IMR-90 (cell line): ENCODE data around the gene TCP1. TPM values are rescaled to one million over a fixed set of nuclear protein-coding genes. Genes with fewer than 3 reads are reported as not detected.

Experiments
- ATAC-seq: fragments of 200-7000 bp; cut with Tn5 transposase; 2 replicates; pipeline ENCODE4 v1.9.1; 2020; ENCODE audit warnings: low read depth, mild to moderate bottlenecking, moderate library complexity
- BruUV-seq: library from RNA; stranded (reverse); fragments of 400-500 nt; replicated peaks from 2 replicates; lab custom pipeline; 2021; lab: Mats Ljungman, UMichigan
- CTCF ChIA-PET: fragments of 300-600 bp; formaldehyde crosslinking; extraction: SDS; loops from one replicate; lab custom pipeline; 2021; ENCODE audit warnings: antibody characterized with exemption; lab: Yijun Ruan, JAX
- POLR2A ChIA-PET: fragments of 300-600 bp; sonication (Branson Sonifier 250); formaldehyde crosslinking; loops from one replicate; lab custom pipeline; 2022; ENCODE audit warnings: antibody characterized with exemption; ENCODE audit not compliant: unreplicated experiment; lab: Charles Lee
- DNase-seq: peaks from one replicate; pipeline ENCODE4 v3.0.0; 2013
- H2AFZ ChIP-seq: replicated peaks from 2 replicates; pipeline ENCODE3; 2013; ENCODE audit warnings: low read length, mild to moderate bottlenecking; ENCODE audit not compliant: poor library complexity
- H2AK5ac ChIP-seq: 2 replicates; pipeline ENCODE4 v1.6.1; 2013; ENCODE audit warnings: low read depth, low read length, inconsistent platforms
- H2AK9ac ChIP-seq: replicated peaks from 2 replicates; pipeline ENCODE3; 2013; ENCODE audit warnings: mild to moderate bottlenecking, low read depth, low read length, moderate library complexity; ENCODE audit not compliant: poor library complexity
- H2BK120ac ChIP-seq: 2 replicates; pipeline ENCODE4 v1.6.1; 2013; ENCODE audit warnings: low read depth, low read length, inconsistent platforms
- H2BK15ac ChIP-seq: 3 replicates; pipeline ENCODE4 v1.6.1; 2013; ENCODE audit warnings: low read depth, low read length, inconsistent platforms
- H2BK20ac ChIP-seq: 2 replicates; pipeline ENCODE4 v1.6.1; 2013; ENCODE audit warnings: low read depth, mild to moderate bottlenecking, inconsistent platforms, low read length, moderate library complexity
- H2BK5ac ChIP-seq: 2 replicates; pipeline ENCODE4 v1.6.1; 2013; ENCODE audit warnings: mild to moderate bottlenecking, low read depth, low read length, inconsistent platforms; ENCODE audit not compliant: poor library complexity, severe bottlenecking
- H3K14ac ChIP-seq: replicated peaks from 2 replicates; pipeline ENCODE4 v1.6.1; 2013; ENCODE audit warnings: low read depth, low read length, inconsistent platforms
- H3K18ac ChIP-seq: 2 replicates; pipeline ENCODE4 v1.6.1; 2013; ENCODE audit warnings: low read depth, low read length, control low read depth
- H3K23ac ChIP-seq: 2 replicates; pipeline ENCODE4 v1.6.1; 2013; ENCODE audit warnings: low read depth, low read length, inconsistent platforms
- H3K27ac ChIP-seq: 2 replicates; pipeline ENCODE4 v1.5.1; 2013; ENCODE audit warnings: mild to moderate bottlenecking, control low read depth, low read length; ENCODE audit not compliant: insufficient read depth
- H3K27me3 ChIP-seq: 2 replicates; pipeline ENCODE4 v1.6.1; 2013; ENCODE audit warnings: low read length; ENCODE audit not compliant: control insufficient read depth, insufficient read depth
- H3K36me3 ChIP-seq: 2 replicates; pipeline ENCODE4 v1.6.1; 2013; ENCODE audit warnings: low read length, mixed read lengths; ENCODE audit not compliant: control insufficient read depth, insufficient read depth
- H3K4ac ChIP-seq: 2 replicates; pipeline ENCODE4 v1.6.1; 2013; ENCODE audit warnings: low read depth, low read length, inconsistent platforms
- H3K4me1 ChIP-seq: 2 replicates; pipeline ENCODE4 v1.6.1; 2013; ENCODE audit warnings: low read length, mixed read lengths; ENCODE audit not compliant: control insufficient read depth, insufficient read depth
- H3K4me2 ChIP-seq: 2 replicates; pipeline ENCODE4 v1.6.1; 2013; ENCODE audit warnings: low read depth, mild to moderate bottlenecking, control low read depth, low read length, moderate library complexity
- H3K4me3 ChIP-seq: 2 replicates; pipeline ENCODE4 v1.5.1; 2013; ENCODE audit warnings: low read depth, mild to moderate bottlenecking, control low read depth, low read length, moderate library complexity; ENCODE audit not compliant: insufficient read depth
- H3K56ac ChIP-seq: 2 replicates; pipeline ENCODE4 v1.6.1; 2013; ENCODE audit warnings: low read length, inconsistent platforms; ENCODE audit not compliant: insufficient read depth; ENCODE audit errors: extremely low read depth
- H3K79me1 ChIP-seq, 2 experiments: 2 replicates each; pipeline ENCODE4 v1.6.1; 2013; ENCODE audit warnings: low read length in 2 of 2, inconsistent platforms in 1 of 2, low read depth in 1 of 2
- H3K9ac ChIP-seq: 2 replicates; pipeline ENCODE4 v1.6.1; 2013; ENCODE audit warnings: low read depth, low read length, control low read depth
- H3K9me1 ChIP-seq: 2 replicates; pipeline ENCODE4 v1.6.1; 2013; ENCODE audit warnings: low read length, inconsistent platforms; ENCODE audit not compliant: insufficient read depth
- H3K9me3 ChIP-seq: 2 replicates; pipeline ENCODE4 v1.6.1; 2013; ENCODE audit warnings: low read length; ENCODE audit not compliant: control insufficient read depth, insufficient read depth
- H4K20me1 ChIP-seq: 2 replicates; pipeline ENCODE4 v1.6.1; 2013; ENCODE audit warnings: low read length, inconsistent platforms; ENCODE audit not compliant: insufficient read depth
- H4K5ac ChIP-seq: 2 replicates; pipeline ENCODE4 v1.6.1; 2013; ENCODE audit warnings: mild to moderate bottlenecking, low read depth, low read length, control low read depth
- H4K8ac ChIP-seq, 2 experiments: 2 replicates each; pipeline ENCODE4 v1.6.1; 2013; ENCODE audit warnings: low read depth in 2 of 2, low read length in 2 of 2, control low read depth in 1 of 2, inconsistent platforms in 1 of 2
- H4K91ac ChIP-seq: 2 replicates; pipeline ENCODE4 v1.6.1; 2013; ENCODE audit warnings: low read depth, low read length, inconsistent platforms; ENCODE audit not compliant: insufficient read depth
- BHLHE40 ChIP-seq: fragments of 150-350 bp; IDR thresholded peaks from 2 replicates; pipeline ENCODE4 v1.6.1; 2016; ENCODE audit warnings: mild to moderate bottlenecking, low read depth, low read length
- CEBPB ChIP-seq: IDR thresholded peaks from 2 replicates; pipeline ENCODE4 v1.6.1; 2012; ENCODE audit warnings: low read depth, low read length, improper control_type of control experiment
- CHD1 ChIP-seq: IDR thresholded peaks from 2 replicates; pipeline ENCODE4 v1.6.1; 2012; ENCODE audit warnings: low read depth, low read length, improper control_type of control experiment
- FOS ChIP-seq: fragments of 150-350 bp; IDR thresholded peaks from 2 replicates; pipeline ENCODE4 v1.6.1; 2016; ENCODE audit warnings: low read depth, low read length
- MAFK ChIP-seq: IDR thresholded peaks from 2 replicates; pipeline ENCODE4 v1.6.1; 2012; ENCODE audit warnings: low read depth, low read length, improper control_type of control experiment
- MAZ ChIP-seq: IDR thresholded peaks from 2 replicates; pipeline ENCODE4 v1.6.1; 2012; ENCODE audit warnings: low read depth, mild to moderate bottlenecking, low read length, improper control_type of control experiment, moderate library complexity, borderline replicate concordance
- MXI1 ChIP-seq: IDR thresholded peaks from 2 replicates; pipeline ENCODE4 v1.6.1; 2012; ENCODE audit warnings: low read depth, mild to moderate bottlenecking, low read length, moderate library complexity, borderline replicate concordance
- NFE2L2 ChIP-seq: fragments of 150-350 bp; IDR thresholded peaks from 2 replicates; pipeline ENCODE4 v1.6.1; 2016; ENCODE audit warnings: low read depth, mild to moderate bottlenecking, low read length
- POLR2A ChIP-seq: IDR thresholded peaks from 2 replicates; pipeline ENCODE4 v1.6.1; 2012; ENCODE audit warnings: mild to moderate bottlenecking, low read depth, low read length
- RAD21 ChIP-seq: IDR thresholded peaks from 2 replicates; pipeline ENCODE4 v1.6.1; 2012; ENCODE audit warnings: low read length, improper control_type of control experiment
- RCOR1 ChIP-seq: IDR thresholded peaks from 2 replicates; pipeline ENCODE4 v1.6.1; 2012; ENCODE audit warnings: mild to moderate bottlenecking, low read length, improper control_type of control experiment; ENCODE audit not compliant: insufficient replicate concordance
- RFX5 ChIP-seq: IDR thresholded peaks from 2 replicates; pipeline ENCODE4 v1.8.0; 2012; ENCODE audit warnings: low read depth, mild to moderate bottlenecking, low read length, moderate library complexity
- SMC3 ChIP-seq: fragments of 150-350 bp; IDR thresholded peaks from 2 replicates; pipeline ENCODE4 v1.6.1; 2016; ENCODE audit warnings: low read depth, mild to moderate bottlenecking, antibody characterized with exemption, low read length, moderate library complexity
- WGBS, 2 experiments: methylation state at CpG; one replicate each; pipeline versions ENCODE4 v1.1.5 to v1.1.7; 2013; ENCODE audit warnings: missing lambda C conversion rate in 2 of 2; ENCODE audit not compliant: insufficient read length in 1 of 2; ENCODE audit errors: extremely low coverage in 2 of 2; 5-methylcytosine and 5-hydroxymethylcytosine counted together
- dilution Hi-C: fragments of 300-500 bp; cut with HindIII; formaldehyde crosslinking; loops from one replicate; pipeline ENCODE4 v1.14.3; 2018; ENCODE audit warnings: low sequenced_read_pairs; ENCODE audit not compliant: unreplicated experiment
- in situ Hi-C: fragments of 300-500 bp; cut with MboI; formaldehyde crosslinking; loops from 3 replicates; pipeline ENCODE4 v1.14.3; 2019; ENCODE audit warnings: low sequenced_read_pairs, inconsistent platforms, mixed read lengths
- intact Hi-C: fragments of 100-400 bp; cut with micrococcal nuclease; formaldehyde crosslinking; loops from 2 replicates; pipeline ENCODE4 v1.10.0; 2022
- polyA plus RNA-seq, 3 experiments: library from polyadenylated mRNA; depleted of rRNA; stranded (reverse); fragments of >200 nt; gene quantifications; 2 replicates each; pipeline ENCODE4 v1.2.3, GENCODE V29; 2012; ENCODE audit warnings: low replicate concordance in 1 of 3
- total RNA-seq: library from RNA; depleted of rRNA; stranded (reverse); fragments of >200 nt; gene quantifications from 2 replicates; pipeline ENCODE4 v1.2.3, GENCODE V29; 2012
- TF ChIP-seq, protein P1 (sequence below): fragments of 150-350 bp; IDR thresholded peaks from 2 replicates; pipeline ENCODE4 v1.6.1; 2017; ENCODE audit warnings: mild to moderate bottlenecking, antibody characterized with exemption, low read length, low read depth
- TF ChIP-seq, protein P2 (sequence below): fragments of 150-350 bp; IDR thresholded peaks from 2 replicates; pipeline ENCODE4 v1.6.1; 2016; ENCODE audit warnings: low read depth, mild to moderate bottlenecking, low read length, moderate library complexity, borderline replicate concordance
- TF ChIP-seq, protein P3 (sequence below): conservative IDR thresholded peaks from 2 replicates; pipeline ENCODE4 v1.5.1; 2012; ENCODE audit warnings: mild to moderate bottlenecking, low read depth, low read length, improper control_type of control experiment

The TCP1 gene
- total and polyA plus RNA-seq, 2 of the 4 experiments (the other 2 are of a cell fraction), result 119 to 576 TPM

DNA sequence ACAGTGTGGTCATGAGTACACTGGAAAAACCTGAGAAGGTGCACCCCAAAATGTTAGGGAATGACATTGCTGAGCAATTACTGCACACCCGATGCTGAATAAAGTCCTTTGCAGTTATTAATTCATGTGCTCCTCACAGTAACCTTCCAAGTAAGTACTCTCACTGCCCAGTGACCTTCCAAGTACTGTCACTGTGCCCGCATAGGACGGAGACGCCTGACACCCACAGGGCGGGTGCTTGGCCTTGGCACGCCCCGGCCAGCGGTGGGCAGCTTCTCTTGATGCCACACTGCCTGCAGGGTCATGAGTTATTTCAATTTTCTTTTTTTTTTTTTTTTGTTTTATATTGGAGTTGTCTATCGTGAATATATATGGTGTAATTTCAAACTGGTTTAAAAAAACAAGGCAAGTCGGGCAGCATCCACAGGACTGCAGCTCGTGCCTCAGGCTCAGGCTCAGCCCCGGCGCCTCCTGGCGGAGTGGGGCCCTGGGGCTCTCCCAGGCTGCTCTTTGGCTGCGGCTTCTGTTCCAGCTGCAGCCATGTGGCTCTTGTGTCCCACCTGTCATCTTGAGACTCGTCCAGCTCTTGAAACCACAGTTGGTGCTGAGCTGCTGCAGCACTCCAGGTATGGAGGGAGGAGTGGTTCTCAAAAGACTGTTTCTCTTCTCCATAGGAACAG lies 37.7 kb upstream of the TCP1 start:
- Histone ChIP-seq H2BK120ac (no peak overlapping the region), H2BK20ac (no peak overlapping the region), H3K9ac (no peak overlapping the region), H3K4me2 (no peak overlapping the region), H3K4me3 (no peak overlapping the region), H3K14ac (no peak overlapping the region), H3K56ac (no peak overlapping the region), H3K36me3 (no peaks in the 10 kb centered on the region), H2AFZ (no peak overlapping the region), H3K79me1 (no peaks in the 10 kb centered on the region), H4K20me1 (no peaks in the 10 kb centered on the region), H2AK5ac (no peak overlapping the region), H3K18ac (no peak overlapping the region), H3K27ac (no peak overlapping the region), H2BK15ac (no peak overlapping the region), H3K23ac (no peak overlapping the region), H4K5ac (no peak overlapping the region), H3K9me3 (peaks cover 2% of the 10 kb centered on the region; the same call in 1 of the 2 replicates), H3K9me1 (peaks cover 3% of the 10 kb centered on the region; the same call in 1 of the 2 replicates), H3K4me1 (peaks cover 4% of the 10 kb centered on the region; the same call in 1 of the 2 replicates), H4K8ac (no peak overlapping the region), H3K27me3 (peaks cover 2% of the 10 kb centered on the region; the same call in 1 of the 2 replicates), H4K91ac (no peak overlapping the region), H2BK5ac (no peak overlapping the region), H2AK9ac (no peak overlapping the region), H3K4ac (no peak overlapping the region)
- ChIA-PET POLR2A (interaction anchor here (0.7 kb wide), 1 partner anchor 11 kb away, joined by 4 read pairs; no protein-coding TSS in a partner anchor), CTCF (no interaction called here)
- in situ Hi-C loops, result no loop called here
- intact Hi-C loops, result no loop called here
- dilution Hi-C loops, result no loop called here
- DNase-seq, result no peak
- no TSS peak for BruUV-seq
- WGBS, 2 experiments, result 62% methylated on average over 3 of the region's 16 CpGs; no CpG with 5 or more reads in 1 of the 2 experiments
- ATAC-seq, result no peak
- TF ChIP-seq, protein P1, sequence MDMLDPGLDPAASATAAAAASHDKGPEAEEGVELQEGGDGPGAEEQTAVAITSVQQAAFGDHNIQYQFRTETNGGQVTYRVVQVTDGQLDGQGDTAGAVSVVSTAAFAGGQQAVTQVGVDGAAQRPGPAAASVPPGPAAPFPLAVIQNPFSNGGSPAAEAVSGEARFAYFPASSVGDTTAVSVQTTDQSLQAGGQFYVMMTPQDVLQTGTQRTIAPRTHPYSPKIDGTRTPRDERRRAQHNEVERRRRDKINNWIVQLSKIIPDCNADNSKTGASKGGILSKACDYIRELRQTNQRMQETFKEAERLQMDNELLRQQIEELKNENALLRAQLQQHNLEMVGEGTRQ, result no peak
- TF ChIP-seq MAFK (no peak), MXI1 (no peak), RAD21 (no peak), NFE2L2 (no peak), POLR2A (no peak), MAZ (no peak), RCOR1 (no peak), CHD1 (no peak), CEBPB (no peak), RFX5 (no peak), FOS (no peak), SMC3 (no peak), BHLHE40 (no peak)
- TF ChIP-seq, protein P2, sequence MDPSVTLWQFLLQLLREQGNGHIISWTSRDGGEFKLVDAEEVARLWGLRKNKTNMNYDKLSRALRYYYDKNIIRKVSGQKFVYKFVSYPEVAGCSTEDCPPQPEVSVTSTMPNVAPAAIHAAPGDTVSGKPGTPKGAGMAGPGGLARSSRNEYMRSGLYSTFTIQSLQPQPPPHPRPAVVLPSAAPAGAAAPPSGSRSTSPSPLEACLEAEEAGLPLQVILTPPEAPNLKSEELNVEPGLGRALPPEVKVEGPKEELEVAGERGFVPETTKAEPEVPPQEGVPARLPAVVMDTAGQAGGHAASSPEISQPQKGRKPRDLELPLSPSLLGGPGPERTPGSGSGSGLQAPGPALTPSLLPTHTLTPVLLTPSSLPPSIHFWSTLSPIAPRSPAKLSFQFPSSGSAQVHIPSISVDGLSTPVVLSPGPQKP, result no peak
- TF ChIP-seq, protein P3, sequence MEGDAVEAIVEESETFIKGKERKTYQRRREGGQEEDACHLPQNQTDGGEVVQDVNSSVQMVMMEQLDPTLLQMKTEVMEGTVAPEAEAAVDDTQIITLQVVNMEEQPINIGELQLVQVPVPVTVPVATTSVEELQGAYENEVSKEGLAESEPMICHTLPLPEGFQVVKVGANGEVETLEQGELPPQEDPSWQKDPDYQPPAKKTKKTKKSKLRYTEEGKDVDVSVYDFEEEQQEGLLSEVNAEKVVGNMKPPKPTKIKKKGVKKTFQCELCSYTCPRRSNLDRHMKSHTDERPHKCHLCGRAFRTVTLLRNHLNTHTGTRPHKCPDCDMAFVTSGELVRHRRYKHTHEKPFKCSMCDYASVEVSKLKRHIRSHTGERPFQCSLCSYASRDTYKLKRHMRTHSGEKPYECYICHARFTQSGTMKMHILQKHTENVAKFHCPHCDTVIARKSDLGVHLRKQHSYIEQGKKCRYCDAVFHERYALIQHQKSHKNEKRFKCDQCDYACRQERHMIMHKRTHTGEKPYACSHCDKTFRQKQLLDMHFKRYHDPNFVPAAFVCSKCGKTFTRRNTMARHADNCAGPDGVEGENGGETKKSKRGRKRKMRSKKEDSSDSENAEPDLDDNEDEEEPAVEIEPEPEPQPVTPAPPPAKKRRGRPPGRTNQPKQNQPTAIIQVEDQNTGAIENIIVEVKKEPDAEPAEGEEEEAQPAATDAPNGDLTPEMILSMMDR, result no peak
